CD4-positive, alpha-beta T cell (primary cell): ENCODE data around the gene DGKI. TPM values are rescaled to one million over a fixed set of nuclear protein-coding genes. Genes with fewer than 3 reads are reported as not detected.

Source experiments
- ATAC-seq: fragments of 200-7000 bp; cut with Tn5 transposase; one replicate; pipeline ENCODE4 v1.10.0; 2022; ENCODE audit warnings: mild to moderate bottlenecking; ENCODE audit not compliant: poor library complexity
- CTCF ChIA-PET: fragments of 350-600 bp; sonication (Branson Sonifier 250); formaldehyde crosslinking; loops from one replicate; lab custom pipeline; 2021; ENCODE audit warnings: antibody characterized with exemption, inconsistent platforms; lab: Charles Lee
- POLR2A ChIA-PET: fragments of 350-600 bp; sonication (Branson Sonifier 250); formaldehyde crosslinking; loops from one replicate; lab custom pipeline; 2021; ENCODE audit warnings: antibody characterized with exemption, inconsistent platforms; lab: Charles Lee
- DNase-seq, 14 experiments: peaks; one replicate each; pipeline ENCODE4 v3.0.0-alpha.2; 2013 to 2020; ENCODE audit warnings: mixed read lengths in 2 of 14
- H3K27ac ChIP-seq, 2 donors: one replicate each; pipeline versions ENCODE4 v1.5.1 to v1.7.0; 2013; ENCODE audit warnings: low read length in 2 of 2, low read depth in 1 of 2, mild to moderate bottlenecking in 1 of 2
- H3K27me3 ChIP-seq, 2 experiments: 1 replicate in 1 of 2; 2 replicates in 1 of 2; pipeline versions ENCODE4 v1.6.1 to v1.7.0; 2013; ENCODE audit warnings: low read length in 2 of 2, control low read depth in 1 of 2, mild to moderate bottlenecking in 1 of 2, moderate library complexity in 1 of 2; ENCODE audit not compliant: insufficient read depth in 2 of 2, control insufficient read depth in 1 of 2
- H3K36me3 ChIP-seq: one replicate; pipeline ENCODE4 v1.6.1; 2013; ENCODE audit warnings: low read length, control low read depth; ENCODE audit not compliant: insufficient read depth
- H3K4me1 ChIP-seq: one replicate; pipeline ENCODE4 v1.6.1; 2013; ENCODE audit warnings: low read length, control low read depth; ENCODE audit not compliant: insufficient read depth
- H3K4me3 ChIP-seq: one replicate; pipeline ENCODE4 v1.5.1; 2013; ENCODE audit warnings: mild to moderate bottlenecking, low read length, moderate library complexity
- H3K9me3 ChIP-seq, 2 experiments: 1 replicate in 1 of 2; 2 replicates in 1 of 2; pipeline versions ENCODE4 v1.6.1 to v1.7.0; 2013; ENCODE audit warnings: low read length in 2 of 2, mild to moderate bottlenecking in 2 of 2, control low read depth in 1 of 2, moderate library complexity in 1 of 2; ENCODE audit not compliant: control insufficient read depth in 1 of 2, insufficient read depth in 1 of 2
- H3K27ac Mint-ChIP-seq: one replicate; pipeline ENCODE4 v1.8.0; 2020; ENCODE audit warnings: mixed read lengths
- H3K27me3 Mint-ChIP-seq: one replicate; pipeline ENCODE4 v1.8.0; 2021; ENCODE audit warnings: mixed read lengths
- H3K36me3 Mint-ChIP-seq: one replicate; pipeline ENCODE4 v1.8.0; 2021; ENCODE audit warnings: low read depth, mixed read lengths
- H3K4me1 Mint-ChIP-seq: one replicate; pipeline ENCODE4 v1.8.0; 2021; ENCODE audit warnings: low read depth, mixed read lengths
- H3K4me3 Mint-ChIP-seq: one replicate; pipeline ENCODE4 v1.8.0; 2020; ENCODE audit warnings: mild to moderate bottlenecking, mixed read lengths
- H3K9me3 Mint-ChIP-seq: one replicate; pipeline ENCODE4 v1.8.0; 2020; ENCODE audit warnings: mixed read lengths
- CTCF ChIP-seq: fragments of 200-600 bp; IDR thresholded peaks from one replicate; pipeline ENCODE4 v1.8.0; 2022; ENCODE audit warnings: antibody characterized with exemption, mild to moderate bottlenecking
- intact Hi-C, 2 experiments: fragments of 100-400 bp; cut with DNase I in 1 of 2; cut with micrococcal nuclease in 1 of 2; formaldehyde crosslinking; loops; one replicate each; pipeline versions ENCODE4 v1.15.1 to v1.9.0; 2023 to 2025; cut with DNase I, micrococcal nuclease
- total RNA-seq, 174 experiments: library from RNA in 2 of 174; stranded (reverse) in 2 of 174; gene quantifications; one replicate each; pipeline ENCODE4 v1.2.3 and lab custom pipeline; 2021 to 2026

The DGKI gene
- total RNA-seq, 2 experiments from 2014 or later = not detected

- POLR2A ChIA-PET = no interaction called here
- no peak overlapping the region for H3K4me3 Mint-ChIP-seq
- no peak for TF ChIP-seq CTCF
These were observed 383.9 kb downstream of the DGKI start for GRCh38 chr7:137462847-137463246.

GRCh38 chr7:137462074-137462715 lies 384.6 kb downstream of the DGKI start:
- H3K4me1 ChIP-seq = no peaks in the 10 kb centered on the region
- no peaks in the 10 kb centered on the region for H3K36me3 ChIP-seq
- Mint-ChIP-seq H3K27me3 (peaks cover 8% of the 10 kb centered on the region), H3K4me1 (no peaks in the 10 kb centered on the region), H3K4me3 (no peak overlapping the region), H3K27ac (no peak overlapping the region), H3K9me3 (no peaks in the 10 kb centered on the region), H3K36me3 (no peaks in the 10 kb centered on the region)
- ATAC-seq (no peak), DNase-seq (no peak)
- TF ChIP-seq CTCF = no peak
- no peaks in the 10 kb centered on the region for H3K9me3 ChIP-seq
- H3K4me3 ChIP-seq = no peak overlapping the region
- H3K27ac ChIP-seq = no peak overlapping the region
- ChIA-PET POLR2A (no interaction called here), CTCF (no interaction called here)
- no peaks in the 10 kb centered on the region for H3K27me3 ChIP-seq
- intact Hi-C loops = no loop called here

More at GRCh38 chr7:137462847-137463246, 383.9 kb downstream of the DGKI start:
- Histone ChIP-seq H3K27ac (no peak overlapping the region), H3K4me1 (no peaks in the 10 kb centered on the region), H3K36me3 (no peaks in the 10 kb centered on the region), H3K4me3 (no peak overlapping the region), H3K9me3 (no peaks in the 10 kb centered on the region), H3K27me3 (no peaks in the 10 kb centered on the region)
- no peaks in the 10 kb centered on the region for H3K36me3 Mint-ChIP-seq
- H3K27me3 Mint-ChIP-seq = peaks cover 6% of the 10 kb centered on the region
- intact Hi-C loops = no loop called here
- CTCF ChIA-PET = no interaction called here
- no peak for DNase-seq
- H3K27ac Mint-ChIP-seq = no peak overlapping the region
- no peak for ATAC-seq
- H3K9me3 Mint-ChIP-seq = no peaks in the 10 kb centered on the region
- H3K4me1 Mint-ChIP-seq = no peaks in the 10 kb centered on the region

DNA sequence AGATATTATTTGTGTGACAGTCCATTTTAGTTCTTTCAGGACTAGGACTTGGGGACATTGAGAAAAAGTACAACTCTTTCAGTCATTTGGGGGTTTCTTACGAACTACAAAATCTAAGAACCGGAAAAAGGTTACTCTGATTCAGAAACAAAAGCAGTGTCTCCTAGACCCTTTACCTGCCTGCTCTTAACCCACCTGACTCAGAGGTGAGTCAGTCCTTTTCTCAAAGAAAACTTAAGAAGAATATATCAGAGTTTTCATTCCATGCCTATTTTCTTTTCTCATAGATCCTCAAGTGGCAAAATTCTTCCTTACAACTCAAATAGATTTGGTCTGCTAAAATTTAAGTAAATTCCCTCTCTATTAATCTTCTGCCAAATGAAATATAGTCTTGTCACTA lies 388.4 kb downstream of the DGKI start:
- ChIA-PET POLR2A (no interaction called here), CTCF (no interaction called here)
- ATAC-seq (no peak), DNase-seq (no peak)
- Mint-ChIP-seq H3K36me3 (no peaks in the 10 kb centered on the region), H3K4me1 (no peaks in the 10 kb centered on the region), H3K27me3 (peaks cover 14% of the 10 kb centered on the region), H3K9me3 (no peaks in the 10 kb centered on the region), H3K27ac (no peak overlapping the region), H3K4me3 (no peak overlapping the region)
- H3K27me3 ChIP-seq = no peaks in the 10 kb centered on the region
- intact Hi-C loops = no loop called here
- TF ChIP-seq CTCF = no peak
- H3K27ac ChIP-seq = no peak overlapping the region
- no peaks in the 10 kb centered on the region for H3K36me3 ChIP-seq
- H3K4me1 ChIP-seq = no peaks in the 10 kb centered on the region
- no peak overlapping the region for H3K4me3 ChIP-seq
- no peaks in the 10 kb centered on the region for H3K9me3 ChIP-seq
